HuH-7 (cell line): ENCODE results near the gene PDGFRA.
A peak's percentile ranks its signal among the peaks of the same experiment; 100 is the strongest.
"Not testable (repeated sequence)": the region's sequence is repeated elsewhere in the genome, so short reads cannot be mapped to it uniquely, and the experiment has no call there.

ENCODE experiments used
- DNase-seq: peaks from one replicate; pipeline ENCODE4 v3.0.0; 2011; ENCODE audit warnings: low spot score

PDGFRA gene

GRCh38 chr4:54227256-54228055 is 1.6 kb upstream of the PDGFRA start:
- DNase-seq: peak; percentile 72

DNA sequence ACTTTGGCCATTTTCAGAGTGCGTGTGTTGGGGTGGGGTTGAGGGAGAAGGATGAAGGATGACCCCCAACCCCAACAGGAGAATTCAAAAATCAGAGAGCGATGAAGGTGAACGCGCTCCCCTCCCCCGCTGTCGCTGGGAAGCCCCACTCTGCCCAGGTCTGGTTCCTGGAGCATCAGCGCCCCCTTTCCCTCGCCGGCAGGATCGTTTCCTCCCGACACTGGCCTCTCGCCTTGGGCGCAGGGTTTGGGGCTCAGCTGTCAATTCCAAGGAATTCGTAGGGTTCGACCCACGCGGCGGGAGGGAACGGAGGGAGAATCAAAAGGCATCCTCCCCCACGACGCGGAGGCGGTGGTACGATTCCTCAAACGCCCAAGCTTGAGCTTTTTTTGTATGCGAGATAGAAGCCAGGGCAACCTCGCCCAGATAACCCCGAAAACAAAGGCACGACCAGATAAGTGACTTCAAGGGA is 1.0 kb upstream of the PDGFRA start:
- peak; percentile 97 for DNase-seq

DNA sequence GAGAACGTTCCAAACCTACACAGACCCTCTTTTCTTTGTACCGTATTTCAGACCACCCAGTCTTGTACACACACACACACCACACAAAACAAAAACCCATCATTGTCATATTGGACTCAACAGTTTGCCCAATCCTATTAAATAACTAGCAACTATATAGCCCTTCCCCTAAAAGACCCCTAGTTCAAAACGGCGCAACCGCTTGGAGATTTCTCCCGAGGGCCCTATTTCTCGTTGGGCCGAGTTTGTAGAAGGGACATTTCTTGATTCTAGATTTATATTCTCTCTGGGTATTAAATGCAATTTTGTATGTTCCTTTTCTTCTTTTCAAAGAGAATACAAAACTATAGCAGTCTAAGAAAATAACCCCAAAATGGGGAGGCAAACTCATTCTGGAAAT is 547 bp upstream of the PDGFRA start:
- DNase-seq: no peak

GRCh38 chr4:54229631-54230483 is 764 bp downstream of the PDGFRA start:
- DNase-seq: no peak

- DNase-seq: no peak
These were observed 1.7 kb downstream of the PDGFRA start for GRCh38 chr4:54230484-54231418.

DNA sequence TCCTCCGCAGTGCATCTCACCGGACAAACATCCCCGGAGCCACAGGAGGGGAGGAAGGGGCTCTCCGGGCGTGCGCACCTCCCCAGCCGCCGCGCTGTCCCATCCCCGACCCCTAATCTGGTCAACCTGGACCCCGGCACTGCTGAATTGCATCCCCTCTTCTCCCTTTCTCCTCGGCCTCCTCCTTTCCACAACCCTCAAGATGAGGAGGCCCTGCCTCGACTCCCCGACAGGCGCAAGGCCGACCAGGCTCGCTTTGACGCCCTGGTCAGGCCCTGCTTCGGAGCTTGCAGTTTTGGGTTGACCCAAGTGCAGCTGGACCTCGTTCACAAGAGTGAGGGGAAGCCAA is 2.3 kb downstream of the PDGFRA start:
- DNase-seq: no peak

DNA sequence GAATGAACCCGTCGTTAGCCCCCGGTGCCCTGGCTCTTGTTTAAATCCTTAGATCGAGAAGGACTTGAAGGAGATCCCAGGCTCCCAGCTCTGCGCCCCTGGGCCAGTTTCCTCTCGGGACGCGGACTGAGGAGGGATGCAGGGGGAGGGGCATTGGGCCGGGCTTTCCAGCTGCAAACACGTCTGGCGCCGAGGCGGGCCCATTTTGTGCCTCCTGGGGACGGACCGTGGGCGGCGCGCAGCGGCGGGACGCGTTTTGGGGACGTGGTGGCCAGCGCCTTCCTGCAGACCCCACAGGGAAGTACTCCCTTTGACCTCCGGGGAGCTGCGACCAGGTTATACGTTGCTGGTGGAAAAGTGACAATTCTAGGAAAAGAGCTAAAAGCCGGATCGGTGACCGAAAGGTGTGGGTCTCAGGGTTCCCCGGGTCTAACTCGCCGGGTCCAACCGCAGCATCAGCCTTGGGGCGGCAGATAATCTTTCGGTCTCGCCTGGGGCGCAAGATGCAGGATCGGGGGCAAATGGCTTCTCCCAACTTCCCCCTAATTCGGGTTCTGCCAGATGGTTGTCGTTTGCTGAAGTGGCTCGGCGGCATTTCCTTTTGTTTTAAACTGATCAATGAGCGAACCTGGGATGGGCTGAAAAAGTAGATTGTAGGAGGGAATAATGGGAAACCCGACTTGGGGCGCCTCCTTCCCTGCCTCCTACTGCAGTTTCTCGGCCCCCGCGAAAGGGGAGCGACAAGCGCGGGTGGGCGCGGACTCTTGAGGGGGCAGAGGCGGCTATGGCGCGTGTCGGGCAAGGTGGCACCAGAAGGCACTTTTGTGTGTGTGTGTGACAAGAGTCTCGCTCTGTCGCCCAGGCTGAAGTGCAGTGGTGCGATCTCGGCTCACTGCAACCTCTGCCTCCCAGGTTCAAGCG is 2.9 kb downstream of the PDGFRA start:
- DNase-seq: no peak

GRCh38 chr4:54233277-54233696 is 4.2 kb downstream of the PDGFRA start:
- DNase-seq: peak; percentile 99

GRCh38 chr4:54233697-54234496 is 4.8 kb downstream of the PDGFRA start:
- peak; percentile 88 for DNase-seq

DNA sequence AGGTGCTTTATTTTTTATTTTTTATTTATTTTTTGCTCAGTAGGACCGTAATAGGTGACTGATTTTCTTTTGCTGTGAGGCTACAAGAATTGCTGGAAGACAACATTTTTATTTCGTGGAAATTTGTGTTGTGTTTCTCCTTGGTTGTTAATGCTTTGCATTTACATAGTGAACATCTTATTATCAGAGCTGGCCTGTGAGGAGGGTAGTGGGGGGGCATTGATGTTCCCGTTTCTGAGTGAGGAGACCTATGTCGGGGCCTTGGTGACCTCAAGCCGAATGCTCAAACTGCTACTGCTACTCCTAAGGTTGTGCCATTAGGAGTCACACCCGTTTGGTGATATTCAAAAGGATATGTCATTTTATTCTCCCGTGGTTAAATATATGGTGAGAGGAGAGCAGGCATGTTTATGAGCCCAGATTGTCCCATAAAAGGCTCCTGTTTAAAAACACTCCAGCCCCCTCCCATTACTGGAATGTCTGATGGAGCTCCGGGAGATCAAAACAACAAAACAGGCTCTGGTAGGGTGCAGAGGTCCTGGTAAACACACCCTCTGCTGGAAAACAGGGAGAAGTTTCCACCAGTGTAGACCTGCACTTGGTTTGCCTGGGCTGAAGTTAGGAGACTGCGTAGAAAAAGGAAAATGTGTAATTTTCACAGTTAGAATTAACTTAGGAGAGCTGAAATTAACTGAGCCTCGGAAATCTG is 5.6 kb downstream of the PDGFRA start:
- no peak for DNase-seq

- not testable (repeated sequence) for DNase-seq
These were observed 7.2 kb downstream of the PDGFRA start for GRCh38 chr4:54236316-54236715.

GRCh38 chr4:54237770-54238169 is 8.7 kb downstream of the PDGFRA start:
- DNase-seq: no peak

GRCh38 chr4:54238389-54238788 is 9.3 kb downstream of the PDGFRA start:
- DNase-seq: no peak

GRCh38 chr4:54241268-54241823 is 12.3 kb downstream of the PDGFRA start:
- not testable (repeated sequence) for DNase-seq

DNA sequence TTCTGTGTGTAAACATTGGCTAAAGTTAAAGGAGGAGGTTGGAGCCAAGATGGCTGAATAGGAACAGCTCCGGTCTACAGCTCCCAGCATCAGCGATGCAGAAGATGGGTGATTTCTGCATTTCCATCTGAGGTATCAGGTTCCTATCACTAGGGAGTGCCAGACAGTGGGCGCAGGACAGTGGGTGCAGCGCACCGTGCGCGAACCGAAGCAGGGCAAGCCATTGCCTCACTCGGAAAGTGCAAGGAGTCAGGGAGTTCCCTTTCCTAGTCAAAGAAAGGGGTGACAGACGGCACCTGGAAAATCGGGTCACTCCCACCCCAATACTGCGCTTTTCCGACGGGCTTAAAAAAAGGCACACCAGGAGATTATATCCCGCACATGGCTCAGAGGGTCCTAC is 14.4 kb downstream of the PDGFRA start:
- not testable (repeated sequence) for DNase-seq

DNA sequence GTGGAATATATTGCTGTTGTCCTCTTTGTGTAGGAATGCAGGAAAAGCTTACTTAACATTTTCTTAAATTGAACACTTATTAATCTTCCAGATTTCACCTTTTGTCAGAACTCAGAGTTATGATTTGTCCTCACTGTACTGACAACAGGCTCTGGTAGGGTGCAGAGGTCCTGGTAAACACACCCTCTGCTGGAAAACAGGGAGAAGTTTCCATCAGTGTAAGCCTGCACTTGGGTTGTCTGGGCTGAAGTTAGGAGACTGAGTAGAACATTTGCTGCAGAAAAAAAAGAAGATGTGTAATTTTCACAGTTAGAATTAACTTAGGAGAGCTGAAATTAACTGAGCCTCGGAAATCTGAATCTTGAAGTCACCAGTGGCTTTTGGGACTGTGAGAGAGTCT is 23.2 kb downstream of the PDGFRA start:
- not testable (repeated sequence) for DNase-seq

- DNase-seq: no peak
These were observed 25.2 kb downstream of the PDGFRA start for GRCh38 chr4:54254116-54254914.

GRCh38 chr4:54254915-54255246 is 25.8 kb downstream of the PDGFRA start:
- DNase-seq: no peak
